ENCODE data around the gene YTHDF1.

The YTHDF1 gene

DNA sequence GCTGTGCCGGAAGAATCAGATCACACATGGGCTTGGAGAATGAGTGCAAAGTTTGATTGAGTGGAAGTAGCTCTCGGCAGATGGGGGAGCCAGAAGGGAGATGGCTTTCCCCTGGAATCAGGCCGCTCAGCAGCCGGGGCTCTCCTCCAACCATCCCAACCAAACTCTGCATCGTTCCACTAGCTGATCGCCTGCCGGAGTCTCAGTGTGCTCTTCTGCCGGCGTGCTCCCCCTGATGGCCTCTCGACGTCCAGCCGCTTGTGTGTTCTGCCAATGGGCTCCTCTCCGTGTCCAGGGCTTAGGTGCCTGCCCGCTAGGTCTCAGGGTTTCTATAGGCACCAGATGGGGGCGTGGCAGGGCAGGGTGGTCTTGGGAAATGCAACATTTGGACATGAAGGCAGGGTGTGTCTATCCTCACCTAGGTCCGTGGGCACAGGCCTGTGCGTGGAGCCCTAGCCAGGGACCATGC, 14.9 kb upstream of the YTHDF1 start:
- Histone ChIP-seq H3K27me3 (ENCODE audit: low read depth, low read length) (peaks cover 24% of the 10 kb centered on the region), H3K27ac (ENCODE audit: low read length) (no peak overlapping the region), H3K36me3 (replicated peaks; ENCODE audit: low read depth, low read length) (no peaks in the 10 kb centered on the region), H3K4me2 (ENCODE audit: low read length) (no peak overlapping the region), H3K4me3 (ENCODE audit: low read length) (no peak overlapping the region), H4K20me1 (ENCODE audit: insufficient read depth, low read length) (no peaks in the 10 kb centered on the region), H3K9ac (ENCODE audit: low read length) (no peak overlapping the region), H3K9me3 (ENCODE audit: insufficient read depth, low read length) (no peaks in the 10 kb centered on the region), H3K79me2 (ENCODE audit: low read length) (no peaks in the 10 kb centered on the region), H2AFZ (ENCODE audit: low read depth, low read length) (no peak overlapping the region), H3K4me1 (ENCODE audit: low read length) (peaks cover 3% of the 10 kb centered on the region; the same call in 1 of the 2 replicates)
- TF ChIP-seq, protein P1, sequence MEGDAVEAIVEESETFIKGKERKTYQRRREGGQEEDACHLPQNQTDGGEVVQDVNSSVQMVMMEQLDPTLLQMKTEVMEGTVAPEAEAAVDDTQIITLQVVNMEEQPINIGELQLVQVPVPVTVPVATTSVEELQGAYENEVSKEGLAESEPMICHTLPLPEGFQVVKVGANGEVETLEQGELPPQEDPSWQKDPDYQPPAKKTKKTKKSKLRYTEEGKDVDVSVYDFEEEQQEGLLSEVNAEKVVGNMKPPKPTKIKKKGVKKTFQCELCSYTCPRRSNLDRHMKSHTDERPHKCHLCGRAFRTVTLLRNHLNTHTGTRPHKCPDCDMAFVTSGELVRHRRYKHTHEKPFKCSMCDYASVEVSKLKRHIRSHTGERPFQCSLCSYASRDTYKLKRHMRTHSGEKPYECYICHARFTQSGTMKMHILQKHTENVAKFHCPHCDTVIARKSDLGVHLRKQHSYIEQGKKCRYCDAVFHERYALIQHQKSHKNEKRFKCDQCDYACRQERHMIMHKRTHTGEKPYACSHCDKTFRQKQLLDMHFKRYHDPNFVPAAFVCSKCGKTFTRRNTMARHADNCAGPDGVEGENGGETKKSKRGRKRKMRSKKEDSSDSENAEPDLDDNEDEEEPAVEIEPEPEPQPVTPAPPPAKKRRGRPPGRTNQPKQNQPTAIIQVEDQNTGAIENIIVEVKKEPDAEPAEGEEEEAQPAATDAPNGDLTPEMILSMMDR (IDR thresholded peaks at IDR 0.05; ENCODE audit: low read depth, low read length): no peak
- no peak for TF ChIP-seq EZH2phosphoT487 (IDR thresholded peaks at IDR 0.05; ENCODE audit: low read depth)

DNA sequence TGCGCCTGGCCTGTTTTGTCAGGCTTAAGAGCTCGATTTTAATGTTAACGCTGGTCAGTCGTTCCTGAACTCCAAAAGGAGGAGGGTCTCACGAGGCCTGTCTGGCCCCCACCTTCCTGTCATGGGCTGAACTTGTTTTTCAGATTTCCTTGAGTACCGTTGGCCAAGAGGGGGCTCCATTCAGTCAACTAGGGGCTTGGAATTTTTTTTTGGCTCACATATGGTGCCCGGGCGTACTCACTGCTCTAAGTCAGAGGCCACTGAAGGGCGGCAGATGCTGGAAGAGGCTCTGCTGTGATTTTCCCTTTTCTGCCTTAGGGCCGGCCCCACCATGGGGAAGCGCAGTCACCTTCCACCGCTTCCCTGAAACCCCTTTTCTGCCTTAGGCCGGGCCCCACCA, 12.9 kb upstream of the YTHDF1 start:
- no peak overlapping the region for H3K4me3 ChIP-seq (ENCODE audit: low read length)
- H3K4me2 ChIP-seq (ENCODE audit: low read length): no peak overlapping the region
- H3K36me3 ChIP-seq (replicated peaks; ENCODE audit: low read depth, low read length): no peaks in the 10 kb centered on the region
- TF ChIP-seq EZH2phosphoT487 (IDR thresholded peaks at IDR 0.05; ENCODE audit: low read depth): no peak
- TF ChIP-seq, protein P1 (IDR thresholded peaks at IDR 0.05; ENCODE audit: low read depth, low read length): no peak
- H2AFZ ChIP-seq (ENCODE audit: low read depth, low read length): no peak overlapping the region
- no peaks in the 10 kb centered on the region for H3K4me1 ChIP-seq (ENCODE audit: low read length)
- no peak overlapping the region for H3K9ac ChIP-seq (ENCODE audit: low read length)
- H3K9me3 ChIP-seq (ENCODE audit: insufficient read depth, low read length): no peaks in the 10 kb centered on the region
- H3K27me3 ChIP-seq (ENCODE audit: low read depth, low read length): peaks cover 23% of the 10 kb centered on the region
- no peak overlapping the region for H3K27ac ChIP-seq (ENCODE audit: low read length)
- H4K20me1 ChIP-seq (ENCODE audit: insufficient read depth, low read length): no peaks in the 10 kb centered on the region
- H3K79me2 ChIP-seq (ENCODE audit: low read length): no peaks in the 10 kb centered on the region

DNA sequence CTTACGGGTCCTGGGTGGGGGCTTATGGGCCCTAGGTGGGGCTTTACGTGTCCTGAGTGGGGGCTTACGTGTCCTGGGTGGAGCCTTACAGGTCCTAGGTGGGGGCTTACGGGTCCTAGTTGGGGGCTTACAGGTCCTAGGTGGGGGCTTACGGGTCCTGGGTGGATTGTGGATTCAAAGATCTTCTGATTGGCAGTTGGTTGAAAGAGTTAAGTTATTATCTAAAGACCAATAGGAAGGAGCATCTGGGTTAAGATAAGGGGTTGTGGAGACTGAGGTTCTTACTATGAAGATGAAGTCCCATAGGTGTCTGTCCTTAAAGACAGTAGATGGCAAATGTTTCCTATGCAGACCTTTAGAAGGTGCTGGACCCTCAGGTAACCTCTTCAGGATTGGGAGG, 11.3 kb upstream of the YTHDF1 start:
- TF ChIP-seq, protein P1 (IDR thresholded peaks at IDR 0.05; ENCODE audit: low read depth, low read length): no peak
- TF ChIP-seq EZH2phosphoT487 (IDR thresholded peaks at IDR 0.05; ENCODE audit: low read depth): no peak
- Histone ChIP-seq H3K27me3 (ENCODE audit: low read depth, low read length) (peaks cover 16% of the 10 kb centered on the region), H3K9ac (ENCODE audit: low read length) (no peak overlapping the region), H4K20me1 (ENCODE audit: insufficient read depth, low read length) (no peaks in the 10 kb centered on the region), H3K79me2 (ENCODE audit: low read length) (no peaks in the 10 kb centered on the region), H2AFZ (ENCODE audit: low read depth, low read length) (no peak overlapping the region), H3K27ac (ENCODE audit: low read length) (no peak overlapping the region), H3K4me2 (ENCODE audit: low read length) (no peak overlapping the region), H3K4me1 (ENCODE audit: low read length) (no peaks in the 10 kb centered on the region), H3K4me3 (ENCODE audit: low read length) (no peak overlapping the region), H3K9me3 (ENCODE audit: insufficient read depth, low read length) (no peaks in the 10 kb centered on the region), H3K36me3 (replicated peaks; ENCODE audit: low read depth, low read length) (no peaks in the 10 kb centered on the region)

DNA sequence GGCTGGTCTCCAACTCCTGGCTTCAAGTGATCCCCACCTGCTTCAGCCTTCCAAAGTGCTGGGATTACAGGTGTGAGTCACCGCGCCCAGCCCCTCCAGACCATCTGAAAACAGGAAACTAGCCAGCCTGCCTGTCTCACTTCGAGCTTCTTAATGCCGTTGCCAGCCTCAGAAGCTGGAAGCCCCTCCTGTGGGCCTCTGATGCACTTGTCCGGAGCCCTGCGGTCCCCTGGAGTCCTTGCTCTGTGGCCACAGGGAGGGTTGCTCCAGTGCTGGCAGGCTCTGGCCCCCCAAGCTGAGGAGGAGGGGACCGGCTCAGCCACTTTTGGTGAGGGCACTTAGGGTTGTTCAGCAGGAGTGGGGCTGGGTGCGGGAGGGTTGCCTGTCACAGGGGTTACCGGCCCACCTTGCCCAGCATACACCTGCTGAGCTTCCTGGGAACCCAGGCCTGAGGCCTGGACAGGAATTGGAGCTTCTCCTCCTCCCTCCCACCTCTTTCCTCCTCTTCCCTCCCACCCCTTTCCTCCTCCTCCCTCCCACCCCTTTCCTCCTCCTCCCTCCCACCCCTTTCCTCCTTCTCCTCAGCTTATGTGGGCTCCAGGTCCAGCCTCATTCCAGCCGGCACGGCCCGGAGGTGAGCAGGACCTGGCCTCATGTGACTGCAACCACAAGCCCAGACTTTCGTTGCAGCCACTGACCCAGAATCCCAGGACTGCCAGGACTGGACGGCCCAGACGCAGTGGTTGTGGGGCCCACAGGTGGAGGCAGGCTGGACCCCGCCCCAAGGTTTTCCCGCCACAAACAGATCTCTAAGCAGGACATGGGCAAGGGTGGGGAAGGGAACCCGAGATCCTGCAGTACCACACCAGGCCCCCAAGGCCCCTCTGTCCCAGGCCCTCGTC, 10.4 kb upstream of the YTHDF1 start:
- Histone ChIP-seq H3K9me3 (ENCODE audit: insufficient read depth, low read length) (no peaks in the 10 kb centered on the region), H3K27me3 (ENCODE audit: low read depth, low read length) (peaks cover 12% of the 10 kb centered on the region), H2AFZ (ENCODE audit: low read depth, low read length) (no peak overlapping the region), H3K4me1 (ENCODE audit: low read length) (no peaks in the 10 kb centered on the region), H3K9ac (ENCODE audit: low read length) (no peak overlapping the region), H4K20me1 (ENCODE audit: insufficient read depth, low read length) (no peaks in the 10 kb centered on the region), H3K27ac (ENCODE audit: low read length) (no peak overlapping the region), H3K4me2 (ENCODE audit: low read length) (no peak overlapping the region), H3K4me3 (ENCODE audit: low read length) (no peak overlapping the region), H3K36me3 (replicated peaks; ENCODE audit: low read depth, low read length) (no peaks in the 10 kb centered on the region), H3K79me2 (ENCODE audit: low read length) (no peaks in the 10 kb centered on the region)
- TF ChIP-seq, protein P1 (IDR thresholded peaks at IDR 0.05; ENCODE audit: low read depth, low read length): no peak
- TF ChIP-seq EZH2phosphoT487 (IDR thresholded peaks at IDR 0.05; ENCODE audit: low read depth): no peak

Data from OCI-LY3 (cell line).